ENCODE data around the gene HOXD11.
A peak's percentile ranks its signal among the peaks of the same experiment; 100 is the strongest.

The HOXD11 gene

GRCh38 chr2:176122683-176123410 is 15.8 kb downstream of the HOXD11 start, which contains the start of gene HOXD9:
Gene HOXD9, plus strand, starts transcription at chr2:176122719. Its CDS starts 50 bp downstream, at chr2:176122769.
- DNase-seq, result no peak

- no peak for DNase-seq
Measured at GRCh38 chr2:176123411-176124109, 16.5 kb downstream of the HOXD11 start.

- DNase-seq, result no peak
Measured at GRCh38 chr2:176124110-176124946, 17.2 kb downstream of the HOXD11 start.

GRCh38 chr2:176124947-176125771 is 18.1 kb downstream of the HOXD11 start:
- no peak for DNase-seq

GRCh38 chr2:176125772-176126054 is 18.6 kb downstream of the HOXD11 start:
- DNase-seq, result no peak

- peak; percentile 21 to 32 for DNase-seq
Measured at GRCh38 chr2:176126929-176127773, 20.1 kb downstream of the HOXD11 start.

GRCh38 chr2:176127774-176128072 is 20.6 kb downstream of the HOXD11 start:
- no peak for DNase-seq

GRCh38 chr2:176128172-176128981 is 21.3 kb downstream of the HOXD11 start:
- no peak for DNase-seq

- DNase-seq, result no peak
Measured at GRCh38 chr2:176128982-176129796, 22.1 kb downstream of the HOXD11 start, which contains the start of gene HOXD8. Gene HOXD8, plus strand, starts transcription at chr2:176129705. Its CDS starts 662 bp downstream, at chr2:176130367.

- DNase-seq, result no peak
Measured at GRCh38 chr2:176129813-176130146, 22.7 kb downstream of the HOXD11 start.

GRCh38 chr2:176130147-176130956 is 23.3 kb downstream of the HOXD11 start:
- DNase-seq, result no peak

GRCh38 chr2:176130957-176131847 is 24.1 kb downstream of the HOXD11 start:
- DNase-seq, result peak in 1 of 2 donors; percentile 9

- DNase-seq, result no peak
Measured at GRCh38 chr2:176131848-176132158, 24.7 kb downstream of the HOXD11 start.

GRCh38 chr2:176132205-176133171 is 25.4 kb downstream of the HOXD11 start:
- no peak for DNase-seq

- no peak for DNase-seq
Measured at GRCh38 chr2:176133389-176133788, 26.3 kb downstream of the HOXD11 start.

- no peak for DNase-seq
Measured at GRCh38 chr2:176134035-176134434, 27.0 kb downstream of the HOXD11 start.

GRCh38 chr2:176135035-176135440 is 28.0 kb downstream of the HOXD11 start:
- DNase-seq, result no peak
